HCT116 (cell line): Measurements from ENCODE around the gene CAV2.

ENCODE experiments used
- EZH2 ChIP-seq: fragments of 200-600 bp; sonication (generic); IDR thresholded peaks from 2 replicates; pipeline ENCODE4 v1.6.1; 2017; ENCODE audit warnings: antibody characterized with exemption, mixed run types
- EZH2phosphoT487 ChIP-seq: fragments of 200-600 bp; IDR thresholded peaks from 2 replicates; pipeline ENCODE4 v1.6.1; 2018; ENCODE audit warnings: antibody characterized with exemption, borderline replicate concordance
- POLR2AphosphoS5 ChIP-seq: IDR thresholded peaks from 2 replicates; pipeline ENCODE4 v1.6.1; 2011; ENCODE audit warnings: mild to moderate bottlenecking, low read depth, low read length, moderate library complexity
- RAD21 ChIP-seq: IDR thresholded peaks from 2 replicates; pipeline ENCODE4 v1.6.1; 2012; ENCODE audit warnings: low read depth, mild to moderate bottlenecking
- TCF7L2 ChIP-seq: IDR thresholded peaks from 2 replicates; pipeline ENCODE4 v1.7.0; 2011; ENCODE audit warnings: borderline replicate concordance, inconsistent platforms; ENCODE audit not compliant: insufficient read depth, insufficient read length; ENCODE audit errors: extremely low read depth
- YY1 ChIP-seq: IDR thresholded peaks from 2 replicates; pipeline ENCODE4 v1.6.1; 2011; ENCODE audit warnings: low read length, low read depth, moderate library complexity, mild to moderate bottlenecking; ENCODE audit not compliant: insufficient replicate concordance; ENCODE audit errors: extremely low read depth
- ZBTB33 ChIP-seq: IDR thresholded peaks from 2 replicates; pipeline ENCODE4 v1.6.1; 2011; ENCODE audit warnings: mild to moderate bottlenecking, low read length, moderate library complexity; ENCODE audit not compliant: insufficient replicate concordance; ENCODE audit errors: extremely low read depth
- TF ChIP-seq, protein P1 (sequence below), 3 experiments: fragments of 200-600 bp in 1 of 3; sonication (generic) in 1 of 3; IDR thresholded peaks in 2 of 3; conservative IDR thresholded peaks in 1 of 3; 2 replicates each; pipeline ENCODE4 v1.5.1; 2012 to 2017; ENCODE audit warnings: low read depth in 2 of 3, low read length in 2 of 3, antibody characterized with exemption in 1 of 3, borderline replicate concordance in 1 of 3, control low read depth in 1 of 3, mild to moderate bottlenecking in 1 of 3, mixed read lengths in 1 of 3, mixed run types in 1 of 3, moderate library complexity in 1 of 3; ENCODE audit not compliant: insufficient read depth in 1 of 3
- TF ChIP-seq, protein P2 (sequence below): IDR thresholded peaks from 2 replicates; pipeline ENCODE4 v1.6.1; 2012; ENCODE audit warnings: low read depth
- TF ChIP-seq, protein P3 (sequence below): IDR thresholded peaks from 2 replicates; pipeline ENCODE4 v1.6.1; 2012

DNA sequence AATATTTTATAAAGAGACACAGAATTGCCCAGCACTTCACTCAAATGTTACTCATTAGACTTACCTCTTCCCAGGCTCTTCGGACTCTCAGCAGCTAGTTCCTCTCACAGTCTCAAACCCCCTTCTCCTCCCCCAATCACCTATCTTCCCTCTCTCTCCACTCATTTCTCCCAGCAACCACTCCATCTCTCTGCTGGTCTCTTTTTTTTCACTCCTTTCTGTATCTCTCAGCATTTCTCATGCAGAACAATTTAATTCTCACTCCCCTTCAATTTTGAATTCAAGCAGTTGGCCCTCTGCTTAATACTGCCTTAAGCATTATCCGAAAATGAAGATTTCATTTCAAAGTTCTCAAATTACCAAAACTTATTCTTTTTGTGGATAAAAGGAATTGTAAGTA lies 34.4 kb upstream of the CAV2 start:
- TF ChIP-seq POLR2AphosphoS5 (no peak), EZH2 (no peak), RAD21 (no peak), TCF7L2 (no peak), YY1 (no peak), ZBTB33 (no peak), EZH2phosphoT487 (no peak)
- TF ChIP-seq, protein P1, sequence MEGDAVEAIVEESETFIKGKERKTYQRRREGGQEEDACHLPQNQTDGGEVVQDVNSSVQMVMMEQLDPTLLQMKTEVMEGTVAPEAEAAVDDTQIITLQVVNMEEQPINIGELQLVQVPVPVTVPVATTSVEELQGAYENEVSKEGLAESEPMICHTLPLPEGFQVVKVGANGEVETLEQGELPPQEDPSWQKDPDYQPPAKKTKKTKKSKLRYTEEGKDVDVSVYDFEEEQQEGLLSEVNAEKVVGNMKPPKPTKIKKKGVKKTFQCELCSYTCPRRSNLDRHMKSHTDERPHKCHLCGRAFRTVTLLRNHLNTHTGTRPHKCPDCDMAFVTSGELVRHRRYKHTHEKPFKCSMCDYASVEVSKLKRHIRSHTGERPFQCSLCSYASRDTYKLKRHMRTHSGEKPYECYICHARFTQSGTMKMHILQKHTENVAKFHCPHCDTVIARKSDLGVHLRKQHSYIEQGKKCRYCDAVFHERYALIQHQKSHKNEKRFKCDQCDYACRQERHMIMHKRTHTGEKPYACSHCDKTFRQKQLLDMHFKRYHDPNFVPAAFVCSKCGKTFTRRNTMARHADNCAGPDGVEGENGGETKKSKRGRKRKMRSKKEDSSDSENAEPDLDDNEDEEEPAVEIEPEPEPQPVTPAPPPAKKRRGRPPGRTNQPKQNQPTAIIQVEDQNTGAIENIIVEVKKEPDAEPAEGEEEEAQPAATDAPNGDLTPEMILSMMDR (IDR thresholded peaks at IDR 0.05 in 2 of 3, conservative IDR thresholded peaks at IDR 0.05 in 1 of 3; ENCODE audit: borderline replicate concordance in 1 of 3, insufficient read depth in 1 of 3, low read depth in 2 of 3, low read length in 2 of 3) = no peak
- TF ChIP-seq, protein P2, sequence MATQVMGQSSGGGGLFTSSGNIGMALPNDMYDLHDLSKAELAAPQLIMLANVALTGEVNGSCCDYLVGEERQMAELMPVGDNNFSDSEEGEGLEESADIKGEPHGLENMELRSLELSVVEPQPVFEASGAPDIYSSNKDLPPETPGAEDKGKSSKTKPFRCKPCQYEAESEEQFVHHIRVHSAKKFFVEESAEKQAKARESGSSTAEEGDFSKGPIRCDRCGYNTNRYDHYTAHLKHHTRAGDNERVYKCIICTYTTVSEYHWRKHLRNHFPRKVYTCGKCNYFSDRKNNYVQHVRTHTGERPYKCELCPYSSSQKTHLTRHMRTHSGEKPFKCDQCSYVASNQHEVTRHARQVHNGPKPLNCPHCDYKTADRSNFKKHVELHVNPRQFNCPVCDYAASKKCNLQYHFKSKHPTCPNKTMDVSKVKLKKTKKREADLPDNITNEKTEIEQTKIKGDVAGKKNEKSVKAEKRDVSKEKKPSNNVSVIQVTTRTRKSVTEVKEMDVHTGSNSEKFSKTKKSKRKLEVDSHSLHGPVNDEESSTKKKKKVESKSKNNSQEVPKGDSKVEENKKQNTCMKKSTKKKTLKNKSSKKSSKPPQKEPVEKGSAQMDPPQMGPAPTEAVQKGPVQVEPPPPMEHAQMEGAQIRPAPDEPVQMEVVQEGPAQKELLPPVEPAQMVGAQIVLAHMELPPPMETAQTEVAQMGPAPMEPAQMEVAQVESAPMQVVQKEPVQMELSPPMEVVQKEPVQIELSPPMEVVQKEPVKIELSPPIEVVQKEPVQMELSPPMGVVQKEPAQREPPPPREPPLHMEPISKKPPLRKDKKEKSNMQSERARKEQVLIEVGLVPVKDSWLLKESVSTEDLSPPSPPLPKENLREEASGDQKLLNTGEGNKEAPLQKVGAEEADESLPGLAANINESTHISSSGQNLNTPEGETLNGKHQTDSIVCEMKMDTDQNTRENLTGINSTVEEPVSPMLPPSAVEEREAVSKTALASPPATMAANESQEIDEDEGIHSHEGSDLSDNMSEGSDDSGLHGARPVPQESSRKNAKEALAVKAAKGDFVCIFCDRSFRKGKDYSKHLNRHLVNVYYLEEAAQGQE = no peak
- TF ChIP-seq, protein P3, sequence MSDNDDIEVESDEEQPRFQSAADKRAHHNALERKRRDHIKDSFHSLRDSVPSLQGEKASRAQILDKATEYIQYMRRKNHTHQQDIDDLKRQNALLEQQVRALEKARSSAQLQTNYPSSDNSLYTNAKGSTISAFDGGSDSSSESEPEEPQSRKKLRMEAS = no peak
